Kidney (tissue), 14 donors: ENCODE results near the gene TSHZ2. TPM values are rescaled to one million over a fixed set of nuclear protein-coding genes. Genes with fewer than 3 reads are reported as not detected.

ENCODE experiments used
- DNase-seq, 5 donors: peaks; one replicate each; pipeline ENCODE4 v3.0.0-alpha.2; 2013 to 2020
- FAIRE-seq: peaks from 2 replicates; lab custom pipeline; 2012; peaks lifted over from hg19 to GRCh38; lab: Jason Lieb, UNC
- H3K27ac ChIP-seq, 2 donors: one replicate each; pipeline ENCODE4 v1.7.0; 2013; ENCODE audit warnings: low read depth in 2 of 2, low read length in 2 of 2, inconsistent platforms in 1 of 2
- H3K27me3 ChIP-seq: one replicate; pipeline ENCODE4 v1.7.1; 2013; ENCODE audit warnings: low read length, inconsistent platforms; ENCODE audit not compliant: control insufficient read depth, insufficient read depth
- H3K36me3 ChIP-seq, 3 donors: one replicate each; pipeline versions ENCODE4 v1.7.0 to v1.7.1; 2013; ENCODE audit warnings: low read length in 3 of 3, control low read depth in 1 of 3, inconsistent platforms in 1 of 3; ENCODE audit not compliant: insufficient read depth in 3 of 3, control insufficient read depth in 2 of 3
- H3K4me1 ChIP-seq, 3 donors: one replicate each; pipeline versions ENCODE4 v1.7.0 to v1.7.1; 2013; ENCODE audit warnings: low read length in 3 of 3, inconsistent platforms in 1 of 3, low read depth in 1 of 3; ENCODE audit not compliant: control insufficient read depth in 2 of 3, insufficient read depth in 2 of 3
- H3K4me3 ChIP-seq, 3 donors: one replicate each; pipeline versions ENCODE4 v1.7.0 to v1.8.1; 2013; ENCODE audit warnings: low read length in 3 of 3, control low read depth in 1 of 3, inconsistent platforms in 1 of 3
- H3K9ac ChIP-seq, 3 donors: one replicate each; pipeline versions ENCODE4 v1.7.0 to v1.7.1; 2013; ENCODE audit warnings: low read length in 3 of 3, control low read depth in 1 of 3, inconsistent platforms in 1 of 3
- H3K9me3 ChIP-seq, 3 donors: one replicate each; pipeline versions ENCODE4 v1.7.0 to v1.7.1; 2013; ENCODE audit warnings: low read length in 3 of 3, control low read depth in 1 of 3, inconsistent platforms in 1 of 3; ENCODE audit not compliant: control insufficient read depth in 2 of 3, insufficient read depth in 1 of 3
- CTCF ChIP-seq: IDR thresholded peaks from 3 replicates; pipeline ENCODE4 v1.5.1; 2012; ENCODE audit warnings: mild to moderate bottlenecking, moderate library complexity, borderline replicate concordance; ENCODE audit not compliant: insufficient read depth; ENCODE audit errors: extremely low read depth
- intact Hi-C: fragments of 100-400 bp; cut with DNase I; formaldehyde crosslinking; loops from one replicate; pipeline ENCODE4 v1.11.1; 2022
- polyA plus RNA-seq: library from polyadenylated mRNA; stranded (reverse); fragments of 350-450 nt; fragmentation: Illumina TruSeq; extraction: RNeasy Lipid Tissue Mini Kit (QIAGEN cat#74804); gene quantifications from one replicate; pipeline ENCODE4 v1.2.3, GENCODE V29; 2014; ENCODE audit warnings: low read depth, low replicate concordance; ENCODE audit not compliant: insufficient read depth
- total RNA-seq: library from RNA; stranded (reverse); fragmentation: NEBNext Ultra II Directional; extraction: Animal tissue kit (Norgen Biotek cat#: 25700); gene quantifications from one replicate; pipeline ENCODE4 v1.2.1, GENCODE V29; 2021
- donor health status: control.
- donor health status: control.
- donor health status: control.
- donor health status: control.
- donor health status: control.
- donor health status: DM: yes; HTN: yes; CAD: no.
- donor health status: Normal renal cell carcinoma (clear cell type).

TSHZ2 gene
- total and polyA plus RNA-seq, 2 donors from 2014 or later: 0.86 to 15.5 TPM

DNA sequence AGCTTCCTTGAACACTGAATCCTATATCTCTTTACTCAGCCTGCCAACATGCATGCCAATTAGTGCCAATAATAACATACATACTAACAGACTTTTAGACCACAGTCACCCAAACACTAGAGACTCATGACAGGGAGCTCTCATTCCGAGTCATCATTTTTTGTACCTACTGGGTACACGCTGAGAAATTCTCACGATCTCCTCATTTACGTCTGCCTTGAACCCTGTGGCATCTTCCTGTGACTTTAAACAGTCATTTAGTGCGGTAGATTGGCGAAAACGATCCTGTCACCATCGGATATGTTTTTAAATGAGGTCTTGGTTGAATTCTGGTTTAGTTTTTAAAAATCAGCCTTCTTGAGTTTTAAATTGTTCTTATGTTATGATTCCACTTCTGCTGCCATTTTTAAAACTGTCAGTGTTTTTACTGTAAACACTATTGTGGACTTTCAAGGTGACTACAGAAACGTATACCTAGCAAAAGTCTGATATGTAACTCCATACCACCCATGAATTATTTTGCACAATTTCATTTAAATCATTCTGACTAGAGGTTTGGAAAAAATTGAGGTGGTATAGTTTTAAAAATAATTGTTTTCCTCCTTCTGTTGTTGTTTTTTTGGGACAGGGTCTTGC is 275.4 kb downstream of the TSHZ2 start:
- no peak overlapping the region for H3K27ac ChIP-seq
- DNase-seq (no peak), FAIRE-seq (no peak)
- no peaks in the 10 kb centered on the region for H3K36me3 ChIP-seq
- no peaks in the 10 kb centered on the region for H3K9me3 ChIP-seq
- intact Hi-C loops: no loop called here
- peaks cover 0 to 8% (median 0%) of the 10 kb centered on the region in 3 donors for H3K4me1 ChIP-seq
- no peaks in the 10 kb centered on the region for H3K27me3 ChIP-seq
- no peak overlapping the region for H3K4me3 ChIP-seq
- H3K9ac ChIP-seq: no peak overlapping the region
- no peak for TF ChIP-seq CTCF

DNA sequence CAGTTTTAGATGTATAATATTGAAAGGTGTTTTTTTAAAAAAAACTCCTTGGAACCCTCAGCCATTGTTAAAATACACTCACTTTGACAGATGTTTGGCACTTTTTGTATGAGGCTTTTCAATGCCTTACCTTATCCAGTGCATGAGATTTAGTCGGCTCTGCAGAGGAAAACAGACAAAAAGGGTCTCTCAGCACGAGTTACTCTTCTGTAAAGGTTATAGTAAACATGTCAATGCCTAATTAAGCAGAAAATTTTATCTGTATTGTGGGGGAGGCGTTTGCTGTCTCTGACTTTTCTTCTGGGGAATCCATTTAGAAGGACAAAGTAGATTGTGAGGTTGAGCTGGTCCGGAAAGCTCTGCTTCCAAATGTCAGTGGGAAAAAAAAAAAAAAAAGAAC is 278.3 kb downstream of the TSHZ2 start:
- Histone ChIP-seq H3K36me3 (no peaks in the 10 kb centered on the region), H3K4me1 (no peaks in the 10 kb centered on the region), H3K9me3 (no peaks in the 10 kb centered on the region), H3K9ac (no peak overlapping the region), H3K27me3 (no peaks in the 10 kb centered on the region), H3K4me3 (no peak overlapping the region), H3K27ac (no peak overlapping the region)
- TF ChIP-seq CTCF: no peak
- DNase-seq (no peak), FAIRE-seq (no peak)
- intact Hi-C loops: no loop called here

GRCh38 chr20:53252002-53252401 is 279.8 kb downstream of the TSHZ2 start:
- TF ChIP-seq CTCF: no peak
- no peaks in the 10 kb centered on the region for H3K36me3 ChIP-seq
- no peaks in the 10 kb centered on the region for H3K9me3 ChIP-seq
- no peaks in the 10 kb centered on the region for H3K27me3 ChIP-seq
- intact Hi-C loops: no loop called here
- no peak overlapping the region for H3K27ac ChIP-seq
- FAIRE-seq (no peak), DNase-seq (no peak)
- H3K9ac ChIP-seq: no peak overlapping the region
- no peak overlapping the region for H3K4me3 ChIP-seq
- no peaks in the 10 kb centered on the region for H3K4me1 ChIP-seq

GRCh38 chr20:53253668-53254067 is 281.5 kb downstream of the TSHZ2 start:
- Histone ChIP-seq H3K9ac (no peak overlapping the region), H3K36me3 (no peaks in the 10 kb centered on the region), H3K27me3 (no peaks in the 10 kb centered on the region), H3K27ac (no peak overlapping the region), H3K9me3 (no peaks in the 10 kb centered on the region), H3K4me1 (no peaks in the 10 kb centered on the region), H3K4me3 (no peak overlapping the region)
- no peak for DNase-seq
- TF ChIP-seq CTCF: no peak
- intact Hi-C loops: no loop called here
- no peak for FAIRE-seq
